CD14-positive monocyte (primary cell): Measurements from ENCODE around the gene TMEM95. TPM values are rescaled to one million over a fixed set of nuclear protein-coding genes. Genes with fewer than 3 reads are reported as not detected.
"Not testable (repeated sequence)": the region's sequence is repeated elsewhere in the genome, so short reads cannot be mapped to it uniquely, and the experiment has no call there.

ENCODE experiments used
- DNase-seq, 3 donors: peaks; one replicate each; pipeline ENCODE4 v3.0.0-alpha.2; 2011 to 2022
- H2AFZ ChIP-seq: 2 replicates; pipeline ENCODE4 v1.6.0; 2012; ENCODE audit warnings: mild to moderate bottlenecking, low read depth, low read length, inconsistent platforms; ENCODE audit not compliant: insufficient read depth, poor library complexity, severe bottlenecking
- H3K27ac ChIP-seq, 2 donors: 1 replicate in 1 of 2; 2 replicates in 1 of 2; pipeline ENCODE4 v1.5.1; 2012 to 2013; ENCODE audit warnings: low read length in 2 of 2, control low read depth in 1 of 2, inconsistent platforms in 1 of 2, low read depth in 1 of 2, mild to moderate bottlenecking in 1 of 2
- H3K27me3 ChIP-seq, 2 donors: one replicate each; pipeline versions ENCODE4 v1.6.0 to v1.6.1; 2011 to 2013; ENCODE audit warnings: low read length in 2 of 2; ENCODE audit not compliant: control insufficient read depth in 2 of 2, insufficient read depth in 2 of 2
- H3K36me3 ChIP-seq, 2 donors: replicated peaks in 1 of 2; 1 replicate in 1 of 2; 2 replicates in 1 of 2; pipeline versions ENCODE4 v1.5.1 to v1.6.1; 2012 to 2013; ENCODE audit warnings: low read length in 2 of 2, control low read depth in 1 of 2, inconsistent platforms in 1 of 2, mild to moderate bottlenecking in 1 of 2; ENCODE audit not compliant: insufficient read depth in 2 of 2, control insufficient read depth in 1 of 2
- H3K4me1 ChIP-seq, 2 donors: 1 replicate in 1 of 2; 2 replicates in 1 of 2; pipeline versions ENCODE4 v1.5.1 to v1.6.1; 2012 to 2013; ENCODE audit warnings: low read length in 2 of 2, control low read depth in 1 of 2, inconsistent platforms in 1 of 2, mild to moderate bottlenecking in 1 of 2, moderate library complexity in 1 of 2; ENCODE audit not compliant: insufficient read depth in 2 of 2, control insufficient read depth in 1 of 2
- H3K4me2 ChIP-seq: replicated peaks from 2 replicates; pipeline ENCODE3; 2012; ENCODE audit warnings: low read length, moderate library complexity, mild to moderate bottlenecking; ENCODE audit not compliant: poor library complexity, severe bottlenecking; ENCODE audit errors: extremely low read depth
- H3K4me3 ChIP-seq, 3 experiments: fragments of 200-600 bp in 1 of 3; sonication (generic) in 1 of 3; replicated peaks in 1 of 3; 1 replicate in 2 of 3; 2 replicates in 1 of 3; pipeline ENCODE4 v1.5.1; 2011 to 2013; ENCODE audit warnings: low read length in 3 of 3, mild to moderate bottlenecking in 3 of 3, control low read depth in 2 of 3, low read depth in 2 of 3, inconsistent platforms in 1 of 3, moderate library complexity in 1 of 3
- H3K79me2 ChIP-seq: 2 replicates; pipeline ENCODE4 v1.6.0; 2012; ENCODE audit warnings: mild to moderate bottlenecking, control low read depth, inconsistent platforms, low read length, moderate library complexity; ENCODE audit not compliant: insufficient read depth
- H3K9ac ChIP-seq: 2 replicates; pipeline ENCODE4 v1.6.0; 2017; ENCODE audit warnings: low read length, mild to moderate bottlenecking; ENCODE audit not compliant: insufficient read depth, poor library complexity, severe bottlenecking
- H3K9me3 ChIP-seq, 2 donors: replicated peaks in 1 of 2; 1 replicate in 1 of 2; 2 replicates in 1 of 2; pipeline versions ENCODE4 v1.5.1 to v1.6.1; 2012 to 2013; ENCODE audit warnings: low read length in 2 of 2, control low read depth in 1 of 2; ENCODE audit not compliant: control insufficient read depth in 1 of 2, insufficient read depth in 1 of 2
- H4K20me1 ChIP-seq: 2 replicates; pipeline ENCODE4 v1.6.0; 2012; ENCODE audit warnings: mild to moderate bottlenecking, low read length, control low read depth, moderate library complexity; ENCODE audit not compliant: insufficient read depth
- H3K27ac Mint-ChIP-seq, 7 donors: one replicate each; pipeline ENCODE4 v1.8.0; 2020; ENCODE audit warnings: mild to moderate bottlenecking in 7 of 7, mixed read lengths in 7 of 7, moderate library complexity in 6 of 7, inconsistent platforms in 2 of 7
- H3K27me3 Mint-ChIP-seq, 3 donors: one replicate each; pipeline ENCODE4 v1.8.0; 2021 to 2022; ENCODE audit warnings: low read depth in 3 of 3, mild to moderate bottlenecking in 3 of 3, mixed read lengths in 3 of 3, moderate library complexity in 3 of 3, inconsistent platforms in 1 of 3
- H3K36me3 Mint-ChIP-seq, 2 donors: one replicate each; pipeline ENCODE4 v1.8.0; 2020; ENCODE audit warnings: mixed read lengths in 2 of 2, inconsistent platforms in 1 of 2, mild to moderate bottlenecking in 1 of 2
- H3K4me1 Mint-ChIP-seq: one replicate; pipeline ENCODE4 v1.8.0; 2020; ENCODE audit warnings: mild to moderate bottlenecking, mixed read lengths
- H3K4me3 Mint-ChIP-seq, 2 donors: one replicate each; pipeline ENCODE4 v1.8.0; 2020; ENCODE audit warnings: mild to moderate bottlenecking in 2 of 2, mixed read lengths in 2 of 2, moderate library complexity in 1 of 2
- H3K9me3 Mint-ChIP-seq, 7 donors: one replicate each; pipeline ENCODE4 v1.8.0; 2020 to 2022; ENCODE audit warnings: mixed read lengths in 7 of 7, mild to moderate bottlenecking in 6 of 7, moderate library complexity in 6 of 7, inconsistent platforms in 2 of 7
- WGBS: methylation state at CpG from one replicate; pipeline ENCODE4 v1.1.5; 2013; ENCODE audit warnings: missing lambda C conversion rate; ENCODE audit not compliant: insufficient coverage; 5-methylcytosine and 5-hydroxymethylcytosine counted together
- intact Hi-C, 2 donors: fragments of 100-400 bp; cut with micrococcal nuclease; formaldehyde crosslinking; loops; one replicate each; pipeline versions ENCODE4 v1.15.0 to v1.15.1; 2023
- polyA plus RNA-seq, 3 donors: library from polyadenylated mRNA; depleted of rRNA in 1 of 3; unstranded in 2 of 3; stranded (reverse) in 1 of 3; fragments of 300-500 nt in 2 of 3; fragments of >200 nt in 1 of 3; fragmentation: Illumina TruSeq in 2 of 3; gene quantifications; 1 replicate in 2 of 3; 2 replicates in 1 of 3; pipeline ENCODE4 v1.2.3, GENCODE V29; 2012 to 2021
- TF ChIP-seq, protein P1 (sequence below): fragments of 200-600 bp; IDR thresholded peaks from one replicate; pipeline ENCODE4 v1.8.0; 2022; ENCODE audit warnings: antibody characterized with exemption, mild to moderate bottlenecking

Gene TMEM95
- polyA plus RNA-seq, 3 donors = not detected

DNA sequence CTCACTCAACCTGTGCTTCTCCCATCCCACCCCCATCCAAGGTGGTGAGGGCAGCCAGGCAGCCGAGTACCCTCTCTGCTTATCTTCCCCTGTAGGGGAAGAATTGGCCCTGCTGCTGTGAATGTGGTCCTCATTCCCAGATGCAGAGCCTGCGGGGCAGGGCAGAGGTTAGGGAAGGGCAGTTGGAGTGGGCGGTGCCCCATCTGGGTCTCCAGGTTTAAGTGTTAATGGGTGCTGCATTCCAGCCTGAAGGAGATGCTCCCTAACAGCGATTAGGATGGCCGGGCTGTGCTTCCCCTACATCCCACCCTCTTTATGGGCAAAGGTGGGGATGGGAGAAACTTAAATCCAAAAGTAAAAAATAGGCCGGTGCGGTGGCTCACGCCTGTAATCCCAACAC, 12.1 kb downstream of the TMEM95 start:
- H3K4me1 Mint-ChIP-seq = peaks cover 2% of the 10 kb centered on the region
- H3K4me1 ChIP-seq = no peaks in the 10 kb centered on the region
- H3K9me3 ChIP-seq = no peaks in the 10 kb centered on the region
- no peaks in the 10 kb centered on the region for H3K9me3 Mint-ChIP-seq
- WGBS = 95% methylated on average over 4 of the region's 8 CpGs
- H3K36me3 Mint-ChIP-seq = no peaks in the 10 kb centered on the region
- H3K4me2 ChIP-seq = no peak overlapping the region
- H3K4me3 ChIP-seq = no peak overlapping the region
- H3K4me3 Mint-ChIP-seq = no peak overlapping the region
- TF ChIP-seq, protein P1, sequence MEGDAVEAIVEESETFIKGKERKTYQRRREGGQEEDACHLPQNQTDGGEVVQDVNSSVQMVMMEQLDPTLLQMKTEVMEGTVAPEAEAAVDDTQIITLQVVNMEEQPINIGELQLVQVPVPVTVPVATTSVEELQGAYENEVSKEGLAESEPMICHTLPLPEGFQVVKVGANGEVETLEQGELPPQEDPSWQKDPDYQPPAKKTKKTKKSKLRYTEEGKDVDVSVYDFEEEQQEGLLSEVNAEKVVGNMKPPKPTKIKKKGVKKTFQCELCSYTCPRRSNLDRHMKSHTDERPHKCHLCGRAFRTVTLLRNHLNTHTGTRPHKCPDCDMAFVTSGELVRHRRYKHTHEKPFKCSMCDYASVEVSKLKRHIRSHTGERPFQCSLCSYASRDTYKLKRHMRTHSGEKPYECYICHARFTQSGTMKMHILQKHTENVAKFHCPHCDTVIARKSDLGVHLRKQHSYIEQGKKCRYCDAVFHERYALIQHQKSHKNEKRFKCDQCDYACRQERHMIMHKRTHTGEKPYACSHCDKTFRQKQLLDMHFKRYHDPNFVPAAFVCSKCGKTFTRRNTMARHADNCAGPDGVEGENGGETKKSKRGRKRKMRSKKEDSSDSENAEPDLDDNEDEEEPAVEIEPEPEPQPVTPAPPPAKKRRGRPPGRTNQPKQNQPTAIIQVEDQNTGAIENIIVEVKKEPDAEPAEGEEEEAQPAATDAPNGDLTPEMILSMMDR = no peak
- H3K27me3 ChIP-seq = no peaks in the 10 kb centered on the region
- no peak overlapping the region for H3K9ac ChIP-seq
- H4K20me1 ChIP-seq = no peaks in the 10 kb centered on the region
- intact Hi-C loops = no loop called here
- no peak overlapping the region for H3K27ac Mint-ChIP-seq
- no peak overlapping the region for H2AFZ ChIP-seq
- no peak for DNase-seq
- H3K36me3 ChIP-seq = no peaks in the 10 kb centered on the region
- no peak overlapping the region for H3K27ac ChIP-seq
- H3K27me3 Mint-ChIP-seq = peaks cover 8 to 15% (median 14%) of the 10 kb centered on the region in 3 donors
- H3K79me2 ChIP-seq = no peaks in the 10 kb centered on the region

DNA sequence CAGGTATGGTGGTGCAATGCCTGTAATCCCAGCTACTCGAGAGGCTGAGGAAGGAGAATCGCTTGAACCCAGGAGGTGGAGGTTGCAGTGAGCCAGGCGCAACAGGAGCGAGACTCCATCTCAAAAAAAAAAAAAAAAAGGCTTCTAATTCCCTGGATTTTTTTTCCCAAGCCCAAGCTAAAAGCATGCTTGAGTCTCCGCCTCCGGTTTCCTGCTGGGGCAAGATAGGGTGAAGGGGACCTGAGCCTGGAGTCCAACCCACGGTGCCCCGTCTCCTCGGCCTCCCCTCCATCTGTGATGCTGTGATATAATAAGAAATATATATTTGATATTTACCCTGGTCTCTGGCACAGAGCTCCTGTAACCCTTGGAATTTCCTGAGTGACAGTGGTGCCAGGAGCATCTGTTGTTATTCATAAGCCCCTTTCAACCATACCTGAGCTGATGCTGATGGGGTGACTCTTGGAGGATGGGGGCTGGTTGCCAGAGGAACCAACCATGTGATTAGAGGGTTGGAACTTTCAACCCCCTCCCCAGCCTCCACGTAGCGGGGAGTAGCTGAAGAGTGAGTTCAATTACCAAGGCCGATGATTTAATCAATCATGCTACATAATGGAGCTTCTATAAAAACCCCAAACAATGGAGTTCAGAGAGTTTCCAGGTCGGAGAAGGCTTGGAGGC, 13.1 kb downstream of the TMEM95 start:
- Histone ChIP-seq H3K36me3 (no peaks in the 10 kb centered on the region), H3K4me3 (no peak overlapping the region), H3K9ac (no peak overlapping the region), H3K4me1 (no peaks in the 10 kb centered on the region), H3K4me2 (no peak overlapping the region), H3K9me3 (no peaks in the 10 kb centered on the region), H3K79me2 (no peaks in the 10 kb centered on the region), H3K27ac (no peak overlapping the region), H2AFZ (no peak overlapping the region), H3K27me3 (no peaks in the 10 kb centered on the region), H4K20me1 (no peaks in the 10 kb centered on the region)
- TF ChIP-seq, protein P1 = no peak
- peaks cover 6 to 18% (median 14%) of the 10 kb centered on the region in 3 donors for H3K27me3 Mint-ChIP-seq
- H3K4me3 Mint-ChIP-seq = no peak overlapping the region
- H3K36me3 Mint-ChIP-seq = no peaks in the 10 kb centered on the region
- DNase-seq = no peak
- intact Hi-C loops = no loop called here
- WGBS = 100% methylated on average over 1 of the region's 13 CpGs
- peaks cover 2% of the 10 kb centered on the region for H3K4me1 Mint-ChIP-seq
- no peaks in the 10 kb centered on the region for H3K9me3 Mint-ChIP-seq
- no peak overlapping the region for H3K27ac Mint-ChIP-seq

DNA sequence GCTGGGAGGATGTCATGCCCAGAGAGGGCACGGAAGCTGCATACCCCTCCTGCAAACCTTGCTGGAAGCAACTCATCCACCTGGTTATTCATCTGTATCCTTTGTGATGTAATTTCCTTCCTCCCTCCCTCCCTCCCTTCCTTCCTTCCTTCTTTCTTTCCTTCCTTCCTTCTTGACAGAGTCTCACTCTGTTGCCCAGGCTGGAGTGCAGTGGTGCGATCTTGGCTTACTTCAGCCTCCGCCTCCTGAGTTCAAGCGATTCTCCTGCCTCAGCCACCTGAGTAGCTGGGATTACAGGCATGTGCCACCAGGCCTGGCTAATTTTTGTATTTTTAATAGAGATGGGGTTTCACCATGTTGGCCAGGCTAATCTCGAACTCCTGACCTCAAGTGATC, 13.6 kb downstream of the TMEM95 start:
- H3K4me1 ChIP-seq, DNase-seq, H3K27me3 ChIP-seq, H3K27ac ChIP-seq, H3K36me3 ChIP-seq, H3K4me3 ChIP-seq, H3K4me3 Mint-ChIP-seq, H3K36me3 Mint-ChIP-seq, H3K4me2 ChIP-seq, intact Hi-C loops, H4K20me1 ChIP-seq, H3K4me1 Mint-ChIP-seq, H2AFZ ChIP-seq, H3K9ac ChIP-seq, H3K79me2 ChIP-seq, H3K27ac Mint-ChIP-seq, H3K9me3 Mint-ChIP-seq, H3K9me3 ChIP-seq: not testable (repeated sequence)
- H3K27me3 Mint-ChIP-seq = peaks cover 6 to 18% (median 14%) of the 10 kb centered on the region in 3 donors
- WGBS = 94% methylated on average over 4 of the region's 5 CpGs
